ENCODE data around the gene ERAS.

GRCh38 chrX:48798318-48798717 is 28.0 kb upstream of the ERAS start:
- TF ChIP-seq CTCF (IDR thresholded peaks at IDR 0.05; ENCODE audit: poor library complexity, severe bottlenecking) (no peak), RAD21 (conservative IDR thresholded peaks at IDR 0.05) (no peak), TAF1 (IDR thresholded peaks at IDR 0.05; ENCODE audit: low read depth) (no peak), POLR2AphosphoS5 (IDR thresholded peaks at IDR 0.05) (no peak), EZH2 (IDR thresholded peaks at IDR 0.05; ENCODE audit: borderline replicate concordance, insufficient read depth, low read length, poor library complexity, severe bottlenecking) (no peak), SMC3 (conservative IDR thresholded peaks at IDR 0.05; ENCODE audit: poor library complexity) (no peak), EP300 (conservative IDR thresholded peaks at IDR 0.05; ENCODE audit: poor library complexity, severe bottlenecking) (no peak)
- TF ChIP-seq, protein P1, sequence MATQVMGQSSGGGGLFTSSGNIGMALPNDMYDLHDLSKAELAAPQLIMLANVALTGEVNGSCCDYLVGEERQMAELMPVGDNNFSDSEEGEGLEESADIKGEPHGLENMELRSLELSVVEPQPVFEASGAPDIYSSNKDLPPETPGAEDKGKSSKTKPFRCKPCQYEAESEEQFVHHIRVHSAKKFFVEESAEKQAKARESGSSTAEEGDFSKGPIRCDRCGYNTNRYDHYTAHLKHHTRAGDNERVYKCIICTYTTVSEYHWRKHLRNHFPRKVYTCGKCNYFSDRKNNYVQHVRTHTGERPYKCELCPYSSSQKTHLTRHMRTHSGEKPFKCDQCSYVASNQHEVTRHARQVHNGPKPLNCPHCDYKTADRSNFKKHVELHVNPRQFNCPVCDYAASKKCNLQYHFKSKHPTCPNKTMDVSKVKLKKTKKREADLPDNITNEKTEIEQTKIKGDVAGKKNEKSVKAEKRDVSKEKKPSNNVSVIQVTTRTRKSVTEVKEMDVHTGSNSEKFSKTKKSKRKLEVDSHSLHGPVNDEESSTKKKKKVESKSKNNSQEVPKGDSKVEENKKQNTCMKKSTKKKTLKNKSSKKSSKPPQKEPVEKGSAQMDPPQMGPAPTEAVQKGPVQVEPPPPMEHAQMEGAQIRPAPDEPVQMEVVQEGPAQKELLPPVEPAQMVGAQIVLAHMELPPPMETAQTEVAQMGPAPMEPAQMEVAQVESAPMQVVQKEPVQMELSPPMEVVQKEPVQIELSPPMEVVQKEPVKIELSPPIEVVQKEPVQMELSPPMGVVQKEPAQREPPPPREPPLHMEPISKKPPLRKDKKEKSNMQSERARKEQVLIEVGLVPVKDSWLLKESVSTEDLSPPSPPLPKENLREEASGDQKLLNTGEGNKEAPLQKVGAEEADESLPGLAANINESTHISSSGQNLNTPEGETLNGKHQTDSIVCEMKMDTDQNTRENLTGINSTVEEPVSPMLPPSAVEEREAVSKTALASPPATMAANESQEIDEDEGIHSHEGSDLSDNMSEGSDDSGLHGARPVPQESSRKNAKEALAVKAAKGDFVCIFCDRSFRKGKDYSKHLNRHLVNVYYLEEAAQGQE (IDR thresholded peaks at IDR 0.05; ENCODE audit: borderline replicate concordance): no peak

All from neural cell (in vitro differentiated cells).